ENCODE results near the gene TBCE.

DNA sequence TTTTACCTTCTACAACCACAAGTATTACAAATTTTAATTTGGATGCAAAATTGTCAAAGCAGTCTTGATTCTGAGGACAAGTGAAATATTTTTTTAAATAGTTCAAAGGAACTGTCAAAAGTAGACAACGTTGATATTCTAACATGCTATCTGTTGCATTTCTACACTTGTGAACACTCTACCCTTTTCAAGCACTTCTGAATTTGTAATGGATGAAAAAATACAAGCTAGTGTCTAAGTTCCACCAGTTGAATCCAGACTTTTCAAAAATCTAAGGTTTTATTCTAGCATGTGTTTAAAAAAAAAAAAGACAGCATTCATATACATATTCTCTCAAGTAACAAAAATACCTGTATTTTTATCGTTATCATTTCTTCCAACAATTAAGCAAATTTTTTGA lies 41.4 kb upstream of the TBCE start:
- TF ChIP-seq, protein P1, sequence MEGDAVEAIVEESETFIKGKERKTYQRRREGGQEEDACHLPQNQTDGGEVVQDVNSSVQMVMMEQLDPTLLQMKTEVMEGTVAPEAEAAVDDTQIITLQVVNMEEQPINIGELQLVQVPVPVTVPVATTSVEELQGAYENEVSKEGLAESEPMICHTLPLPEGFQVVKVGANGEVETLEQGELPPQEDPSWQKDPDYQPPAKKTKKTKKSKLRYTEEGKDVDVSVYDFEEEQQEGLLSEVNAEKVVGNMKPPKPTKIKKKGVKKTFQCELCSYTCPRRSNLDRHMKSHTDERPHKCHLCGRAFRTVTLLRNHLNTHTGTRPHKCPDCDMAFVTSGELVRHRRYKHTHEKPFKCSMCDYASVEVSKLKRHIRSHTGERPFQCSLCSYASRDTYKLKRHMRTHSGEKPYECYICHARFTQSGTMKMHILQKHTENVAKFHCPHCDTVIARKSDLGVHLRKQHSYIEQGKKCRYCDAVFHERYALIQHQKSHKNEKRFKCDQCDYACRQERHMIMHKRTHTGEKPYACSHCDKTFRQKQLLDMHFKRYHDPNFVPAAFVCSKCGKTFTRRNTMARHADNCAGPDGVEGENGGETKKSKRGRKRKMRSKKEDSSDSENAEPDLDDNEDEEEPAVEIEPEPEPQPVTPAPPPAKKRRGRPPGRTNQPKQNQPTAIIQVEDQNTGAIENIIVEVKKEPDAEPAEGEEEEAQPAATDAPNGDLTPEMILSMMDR (conservative IDR thresholded peaks at IDR 0.05 in 1 of 2, IDR thresholded peaks at IDR 0.05 in 1 of 2; ENCODE audit: low read depth in 1 of 2, low read length in 2 of 2) = no peak
- no peak for TF ChIP-seq EZH2 (IDR thresholded peaks at IDR 0.05; ENCODE audit: low read length, missing control alignments)
